EH (cell line): ENCODE data around the gene JAZF1.

Experiments
- DNase-seq: peaks from one replicate; pipeline ENCODE4 v3.0.0-alpha.2; 2015; ENCODE audit warnings: low read depth

JAZF1 gene

DNA sequence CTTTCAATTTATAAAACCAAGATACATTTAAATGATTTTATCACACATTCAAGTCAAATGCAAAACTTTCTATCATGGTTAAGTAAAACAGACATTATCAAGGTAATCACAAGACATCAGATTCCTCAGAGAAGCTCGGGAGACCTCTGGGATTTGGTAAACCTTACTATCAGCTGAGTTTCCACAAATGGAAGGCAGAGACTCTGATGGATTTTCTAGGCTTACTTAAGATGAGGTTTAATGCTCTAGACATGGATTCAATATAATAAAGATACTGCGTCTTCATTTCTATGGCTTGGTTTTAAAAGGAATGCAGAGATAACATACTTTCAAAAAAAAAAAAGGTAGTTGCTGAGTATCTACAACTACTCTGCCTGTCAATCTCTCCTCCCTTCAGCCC lies 171.7 kb downstream of the JAZF1 start:
- no peak for DNase-seq

DNA sequence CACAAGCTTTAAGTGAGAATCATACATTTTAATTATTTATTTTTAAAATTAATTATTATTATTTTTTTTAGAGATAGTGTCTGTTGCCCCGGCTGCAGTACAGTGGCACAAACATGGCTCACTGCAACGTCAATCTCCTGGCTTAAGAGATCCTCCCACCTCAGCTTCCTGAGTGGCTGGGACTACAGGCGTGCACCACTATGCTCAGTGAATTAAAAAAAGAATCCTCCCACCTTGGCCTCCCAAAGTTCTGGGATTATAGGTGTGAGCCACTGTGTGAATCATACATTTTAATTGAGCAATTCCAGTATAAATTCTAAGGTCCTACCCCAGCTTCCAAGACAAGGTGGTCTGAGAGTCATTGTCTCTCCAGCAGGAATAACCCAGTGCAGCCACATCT lies 172.4 kb downstream of the JAZF1 start:
- DNase-seq = no peak

DNA sequence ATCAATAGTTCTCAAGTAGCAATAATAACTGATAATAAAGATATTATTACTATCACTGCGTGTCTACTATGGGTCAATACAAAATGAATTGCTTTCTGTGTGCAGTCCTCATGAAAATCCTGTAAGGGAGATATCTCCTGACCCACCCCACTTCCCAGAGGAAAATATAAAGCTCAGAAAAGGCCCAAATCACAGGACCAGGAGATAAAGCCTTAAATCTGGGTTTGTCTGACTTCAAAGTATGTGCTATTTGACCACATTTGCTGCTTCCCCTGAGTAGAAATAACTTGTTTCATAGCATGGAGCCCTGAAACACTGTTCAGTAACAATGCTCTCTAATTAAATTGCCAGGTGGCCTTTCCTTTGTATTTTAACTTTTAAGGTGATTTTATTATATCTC lies 174.1 kb downstream of the JAZF1 start:
- DNase-seq = no peak

DNA sequence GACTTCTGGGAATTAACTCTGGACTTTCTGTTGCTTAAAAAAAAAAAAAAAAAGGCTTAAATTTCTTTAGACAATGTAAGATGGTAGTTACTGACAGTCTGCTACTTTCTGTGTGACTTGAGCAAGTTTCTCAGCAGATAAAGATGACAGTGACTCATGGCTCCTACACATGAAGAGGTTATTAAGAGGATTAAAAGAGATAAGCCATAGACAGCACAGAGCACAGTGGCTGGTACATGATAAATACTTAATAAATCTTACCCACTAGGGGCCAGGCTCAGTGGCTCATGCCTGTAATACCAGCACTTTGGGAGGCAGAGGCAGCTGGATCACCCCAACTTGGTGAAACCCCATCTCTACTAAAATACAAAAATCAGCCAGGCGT lies 174.8 kb downstream of the JAZF1 start:
- DNase-seq = peak; percentile 56

DNA sequence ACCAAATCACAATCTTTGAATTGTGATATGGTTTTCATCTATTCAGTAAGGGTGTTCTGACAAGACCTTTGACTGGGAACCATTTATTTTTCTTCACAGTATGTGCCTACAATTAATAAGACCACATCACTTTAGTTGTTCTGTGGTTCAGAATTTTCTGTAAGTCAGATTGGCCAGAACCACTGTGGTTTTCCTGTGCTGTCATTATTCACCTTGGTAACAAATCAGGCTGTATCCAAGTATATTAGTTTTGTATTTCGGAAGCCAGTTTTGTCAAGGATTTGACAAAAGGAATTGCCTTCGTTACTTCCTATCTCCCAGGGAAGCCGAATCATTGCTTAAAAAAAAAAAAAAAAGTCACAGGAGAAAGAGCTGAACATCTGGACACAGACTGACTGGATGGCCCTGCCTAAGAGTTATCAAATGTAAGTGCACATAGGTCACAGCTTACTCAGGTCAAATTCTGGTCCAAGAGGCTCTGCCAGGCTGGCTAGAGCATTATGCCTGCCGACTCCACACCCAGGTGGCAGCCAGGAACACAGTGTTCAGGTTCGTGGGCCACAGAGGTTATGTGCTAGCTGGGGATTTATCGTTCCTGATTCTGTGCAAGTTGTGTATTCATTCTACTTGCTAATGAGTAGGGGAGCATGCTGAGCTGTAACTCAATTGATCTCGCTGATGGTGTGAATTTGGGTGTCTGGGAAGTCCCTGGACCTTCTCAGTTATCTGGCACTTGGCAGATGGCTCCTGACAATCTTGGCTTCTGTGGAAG lies 175.3 kb downstream of the JAZF1 start:
- no peak for DNase-seq

DNA sequence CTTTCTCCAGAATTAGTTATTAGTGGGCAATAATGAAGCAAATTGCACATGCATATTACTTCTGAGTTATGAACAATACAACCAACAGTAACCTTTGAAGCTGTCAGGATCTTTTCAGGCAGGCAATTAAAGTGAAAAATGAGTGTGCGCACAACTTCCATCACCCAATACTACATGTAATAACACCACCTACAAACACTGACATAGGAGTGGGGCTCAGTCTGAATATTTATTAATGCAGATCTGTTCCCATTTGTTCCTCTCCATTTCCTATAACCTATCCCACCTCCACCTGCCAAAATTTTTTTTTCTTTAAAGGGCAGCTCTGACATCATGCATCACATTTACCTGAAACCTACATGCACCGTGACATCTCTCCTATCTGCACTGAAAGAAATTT lies 177.2 kb downstream of the JAZF1 start:
- no peak for DNase-seq

DNA sequence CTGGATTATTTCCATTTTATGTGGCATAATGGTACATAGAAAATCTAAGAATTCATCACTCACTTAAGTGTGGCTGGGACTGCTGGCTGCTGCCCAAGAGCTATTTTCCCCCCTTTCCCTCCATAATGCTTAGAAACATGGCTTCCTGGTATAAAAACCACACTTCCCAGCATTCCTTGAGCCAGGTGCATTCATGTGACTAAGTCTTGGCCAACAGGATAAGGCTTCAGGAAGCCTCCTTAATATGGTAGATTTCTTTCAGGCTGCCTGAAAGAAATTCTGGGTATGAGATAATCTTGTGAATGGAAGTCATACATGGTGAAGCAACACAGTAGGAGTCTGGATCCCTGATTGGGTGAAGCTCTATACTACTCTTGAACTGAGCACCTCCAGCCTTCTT lies 178.0 kb downstream of the JAZF1 start:
- DNase-seq = peak; percentile 29

DNA sequence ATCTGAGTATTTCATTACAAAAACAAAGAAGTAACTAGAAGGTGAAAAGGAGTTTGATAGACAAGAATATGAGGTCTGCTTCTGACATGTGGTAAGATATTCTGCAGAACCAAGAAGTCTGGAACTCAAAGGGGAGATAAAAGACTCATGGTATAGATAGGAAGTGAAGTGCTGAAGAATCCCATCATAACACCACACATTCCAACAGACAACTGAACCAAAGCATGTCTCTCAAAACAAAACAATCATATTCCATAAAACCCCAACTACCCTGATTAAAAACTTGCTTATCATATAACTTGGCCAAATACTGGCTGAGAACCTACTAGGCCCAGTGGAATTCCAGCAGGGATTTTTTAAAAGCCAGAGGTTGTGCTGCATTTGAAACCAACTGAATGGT lies 178.7 kb downstream of the JAZF1 start:
- no peak for DNase-seq

DNA sequence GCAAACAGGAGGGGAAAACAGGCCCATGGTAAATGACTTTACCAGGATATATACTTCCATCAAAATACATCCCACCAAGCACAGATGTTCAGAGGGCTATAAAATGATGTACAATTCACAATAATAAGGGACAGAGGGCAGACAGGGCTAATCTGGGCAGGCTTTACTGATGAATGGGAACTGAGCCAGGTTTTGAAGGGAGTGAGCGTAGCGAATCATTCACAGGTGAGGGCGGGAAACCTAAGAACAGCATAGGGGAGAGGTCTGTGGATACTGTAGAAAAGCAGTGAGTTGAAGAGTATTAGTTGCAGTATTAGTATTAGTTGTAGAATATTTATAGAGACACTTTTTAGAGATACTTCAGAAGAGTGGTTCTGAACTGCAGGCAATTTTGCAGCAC lies 180.8 kb downstream of the JAZF1 start:
- DNase-seq = no peak

DNA sequence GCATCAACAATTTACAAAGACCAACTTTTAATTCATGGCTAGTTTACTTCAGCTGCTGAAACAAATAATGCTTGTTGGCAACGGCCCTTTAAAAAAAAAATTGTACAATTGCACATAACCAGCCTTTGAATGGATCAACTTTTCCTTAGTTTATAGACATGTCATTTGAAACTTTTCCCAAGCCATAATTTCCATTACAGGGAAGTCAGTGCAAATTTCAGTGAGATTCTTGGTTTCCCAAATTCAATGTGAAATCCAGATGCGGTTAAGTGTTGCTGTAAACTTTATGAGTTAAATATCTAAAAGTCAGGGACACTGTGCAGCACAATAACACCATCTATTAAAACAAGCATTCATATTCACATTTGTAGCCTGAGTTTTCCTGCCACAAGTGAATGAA lies 182.2 kb downstream of the JAZF1 start:
- DNase-seq = no peak

DNA sequence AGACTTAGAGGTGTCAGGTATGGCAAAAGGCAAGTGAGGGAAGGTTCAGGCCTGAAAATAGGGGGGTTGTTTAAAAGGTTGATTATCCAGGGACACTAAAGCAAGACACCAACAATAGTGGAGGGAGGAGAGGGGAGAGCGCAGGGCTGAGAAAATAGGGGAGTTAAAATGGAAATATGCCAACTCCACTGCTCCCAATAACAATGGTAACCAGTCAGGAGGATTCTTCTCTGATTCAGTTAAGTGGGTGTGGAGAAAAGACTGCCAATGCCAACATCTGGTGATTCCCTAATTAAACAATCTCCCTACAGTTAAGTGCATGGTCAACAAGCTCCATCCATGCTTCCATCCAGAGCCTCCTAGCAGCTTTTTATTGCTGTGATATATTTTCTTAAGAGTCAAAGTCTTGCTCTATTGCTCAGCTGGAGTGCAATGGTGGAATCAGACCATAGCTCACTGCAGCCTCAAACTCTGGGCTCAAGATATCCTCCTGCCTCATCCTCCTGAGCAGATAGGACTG lies 183.3 kb downstream of the JAZF1 start:
- no peak for DNase-seq

DNA sequence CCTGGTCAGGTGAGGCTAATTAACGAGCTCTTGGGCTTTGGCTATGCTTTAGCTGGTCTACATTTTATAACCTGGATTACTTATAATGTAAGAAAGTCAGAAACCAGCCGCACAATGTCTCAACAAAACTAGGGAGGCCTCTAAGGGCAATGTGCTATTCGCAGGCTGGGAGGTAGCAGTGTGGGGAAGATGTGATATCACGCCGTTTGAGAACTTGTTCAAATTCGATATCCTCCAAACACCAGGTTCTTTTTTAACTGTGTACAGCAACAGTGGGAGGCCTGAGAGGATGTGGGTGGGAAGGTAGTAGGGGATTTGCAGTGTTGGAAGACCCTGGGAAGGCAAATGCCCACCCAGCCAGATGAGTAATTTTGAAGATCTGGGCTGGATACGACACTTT lies 184.5 kb downstream of the JAZF1 start:
- no peak for DNase-seq

DNA sequence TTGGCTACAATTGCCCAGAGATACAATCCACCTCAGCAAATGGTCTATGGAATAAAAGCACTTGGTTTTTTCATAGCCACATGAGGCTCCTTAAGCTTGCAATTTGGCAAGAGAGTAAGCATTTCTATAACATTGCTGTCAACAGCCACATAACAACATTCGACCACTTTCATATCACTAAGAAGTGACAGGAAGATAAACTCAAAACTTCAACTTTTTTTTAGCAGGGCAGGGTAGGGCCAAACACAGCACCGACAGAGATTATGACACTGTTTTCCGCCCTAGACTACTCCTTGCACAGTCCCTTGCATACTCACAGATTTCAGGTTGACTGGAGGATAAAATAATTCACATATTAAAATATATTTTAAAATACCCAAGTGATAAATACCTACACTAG lies 185.4 kb downstream of the JAZF1 start:
- no peak for DNase-seq

DNA sequence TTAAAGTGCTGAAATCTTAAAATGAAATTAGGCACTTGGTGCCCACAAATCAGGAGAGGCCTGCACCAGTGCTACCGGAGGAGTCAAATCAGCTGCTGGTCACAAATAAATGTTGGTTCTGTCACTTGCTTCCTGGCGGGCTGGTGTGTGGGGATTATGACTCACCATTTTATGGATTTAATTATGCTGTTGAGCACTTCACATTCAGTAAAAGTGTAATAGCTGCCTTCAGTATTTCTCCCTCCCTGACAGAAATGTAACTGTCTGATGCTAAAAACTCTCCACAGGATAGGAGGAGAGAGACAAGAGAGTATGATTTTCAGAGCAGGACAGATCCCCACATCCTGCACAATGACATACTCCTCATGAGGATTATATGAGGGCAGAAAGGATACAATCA lies 186.0 kb downstream of the JAZF1 start:
- peak; percentile 78 for DNase-seq

DNA sequence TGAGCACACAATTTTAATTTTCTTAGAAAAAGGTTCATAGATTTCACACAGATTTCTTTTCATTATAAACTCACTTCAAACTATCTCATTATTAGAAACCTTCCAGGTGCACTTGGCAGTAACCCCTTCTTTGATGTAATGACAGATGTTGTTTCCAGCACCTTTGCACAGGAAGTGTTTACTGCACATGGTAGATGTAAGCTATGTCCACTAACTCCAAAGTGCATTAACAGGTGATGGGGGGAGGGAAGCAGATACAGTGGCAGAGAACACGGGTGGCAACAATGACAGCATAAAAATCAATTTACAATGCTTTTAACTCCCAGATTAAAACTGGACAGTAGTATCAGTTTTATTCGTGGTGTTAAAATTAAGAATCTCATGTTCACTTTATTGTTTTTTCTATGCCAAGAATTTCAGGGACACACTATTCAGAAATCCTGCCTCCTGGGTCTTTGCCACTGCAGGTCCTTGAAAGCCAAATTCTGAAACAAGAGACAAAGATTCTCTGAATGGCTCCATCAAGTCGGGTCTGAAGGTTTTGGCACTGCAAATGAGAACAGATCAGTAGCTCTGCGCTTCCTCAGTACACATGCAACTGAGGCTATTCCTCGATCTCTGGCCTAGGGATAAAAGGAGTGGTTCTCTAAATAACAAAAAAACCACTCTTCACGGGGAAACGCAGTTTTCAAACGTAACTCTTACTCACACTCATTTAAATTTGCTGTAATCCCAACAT lies 187.7 kb downstream of the JAZF1 start:
- no peak for DNase-seq

DNA sequence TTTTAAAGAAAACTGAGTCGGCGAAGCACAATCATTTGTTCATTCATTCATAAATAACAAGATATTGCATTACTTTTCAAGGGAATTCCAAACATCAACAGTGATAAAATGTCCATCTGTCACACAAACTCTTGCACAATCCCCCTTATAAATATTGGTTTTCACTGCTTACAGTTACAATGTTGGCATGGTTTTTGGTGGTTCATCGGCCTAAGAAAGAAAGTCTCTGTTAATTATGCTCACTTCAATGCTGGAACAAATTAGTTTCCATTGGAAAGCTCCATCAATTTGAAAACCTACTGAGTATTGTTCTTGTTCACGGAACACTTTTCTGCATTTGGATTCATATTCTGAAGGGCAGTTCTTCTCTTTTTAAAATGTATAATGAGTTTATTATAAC lies 188.5 kb downstream of the JAZF1 start:
- DNase-seq = no peak

DNA sequence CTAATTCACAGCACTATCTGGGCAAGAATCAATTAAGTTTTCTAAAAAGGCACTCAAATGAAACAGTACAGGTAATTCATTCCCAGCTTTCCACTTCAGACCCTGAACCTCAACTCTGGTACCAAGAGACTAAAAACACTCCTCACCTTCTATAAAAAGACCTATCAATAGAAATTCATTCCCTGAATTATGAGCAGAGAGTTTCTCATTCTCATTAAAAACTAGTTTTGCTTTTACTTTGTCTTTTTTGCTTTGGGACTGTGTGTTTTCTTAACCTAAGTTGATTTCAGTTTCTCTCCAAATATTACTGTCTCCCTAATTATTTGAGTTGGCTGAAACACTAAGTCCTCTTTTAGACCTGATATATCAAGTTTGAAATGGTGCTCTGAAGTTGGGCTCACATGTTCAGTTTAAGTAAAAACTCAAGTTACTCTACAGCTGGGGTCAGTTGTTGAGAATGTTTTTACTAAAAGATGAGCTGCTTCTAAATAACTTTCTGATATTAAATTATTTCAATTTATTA lies 189.5 kb downstream of the JAZF1 start:
- no peak for DNase-seq

DNA sequence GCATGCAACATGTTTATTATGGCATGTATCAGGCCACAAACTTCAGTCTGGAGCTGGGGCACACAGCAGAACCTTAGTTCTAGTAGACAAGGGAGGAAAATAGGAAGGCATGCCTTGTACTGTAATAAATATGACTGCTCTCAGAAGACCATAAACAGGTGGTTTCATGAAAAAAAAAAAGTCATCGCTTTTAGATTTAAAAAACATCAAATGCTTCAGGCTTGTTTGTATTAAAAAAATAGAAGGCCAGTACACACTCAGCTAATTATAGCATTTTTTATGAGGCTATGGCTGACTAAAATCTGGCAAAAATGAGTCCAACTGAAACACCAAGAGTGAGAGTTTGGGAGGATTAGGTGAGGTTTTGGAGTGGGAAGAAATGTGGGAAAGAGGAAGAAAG lies 204.1 kb downstream of the JAZF1 start:
- DNase-seq = no peak

DNA sequence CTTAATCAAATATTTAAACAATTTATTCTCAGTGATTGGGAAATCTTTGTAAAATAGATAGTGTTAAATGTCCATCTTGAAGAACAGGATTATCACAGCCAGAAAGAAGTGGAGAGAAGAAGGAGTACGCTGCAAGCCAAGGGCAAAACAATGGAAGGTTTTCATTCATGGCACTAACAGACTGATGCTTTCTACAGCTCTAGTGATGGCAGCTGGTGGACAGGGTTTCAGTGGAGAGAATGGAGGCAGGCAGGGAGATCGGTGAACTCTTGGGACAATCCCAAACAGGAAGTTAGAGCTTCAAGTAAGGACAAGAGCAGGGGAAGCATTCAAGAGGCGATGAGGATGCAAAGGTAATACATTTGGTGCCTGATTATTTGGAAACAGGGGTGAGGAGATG lies 207.0 kb downstream of the JAZF1 start:
- DNase-seq = no peak

DNA sequence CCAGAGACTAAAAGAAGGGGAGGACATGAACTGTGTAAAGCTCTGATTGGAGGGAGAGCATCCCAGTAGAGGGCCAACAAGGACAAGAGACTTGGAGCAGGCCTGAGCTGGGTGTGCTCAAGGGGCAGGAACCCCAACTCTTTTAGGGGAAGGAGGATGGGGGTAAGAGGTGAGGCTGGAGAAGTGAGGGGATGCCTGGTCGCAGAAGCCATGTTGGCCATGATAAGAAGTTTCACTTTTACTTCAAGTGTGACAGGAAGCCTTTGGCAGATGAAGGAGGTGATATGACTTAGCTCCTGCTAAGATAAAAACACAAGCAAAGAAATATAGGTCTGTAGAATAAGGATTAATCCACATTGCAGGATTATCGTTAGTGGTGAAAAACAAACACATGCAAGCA lies 208.3 kb downstream of the JAZF1 start:
- no peak for DNase-seq

DNA sequence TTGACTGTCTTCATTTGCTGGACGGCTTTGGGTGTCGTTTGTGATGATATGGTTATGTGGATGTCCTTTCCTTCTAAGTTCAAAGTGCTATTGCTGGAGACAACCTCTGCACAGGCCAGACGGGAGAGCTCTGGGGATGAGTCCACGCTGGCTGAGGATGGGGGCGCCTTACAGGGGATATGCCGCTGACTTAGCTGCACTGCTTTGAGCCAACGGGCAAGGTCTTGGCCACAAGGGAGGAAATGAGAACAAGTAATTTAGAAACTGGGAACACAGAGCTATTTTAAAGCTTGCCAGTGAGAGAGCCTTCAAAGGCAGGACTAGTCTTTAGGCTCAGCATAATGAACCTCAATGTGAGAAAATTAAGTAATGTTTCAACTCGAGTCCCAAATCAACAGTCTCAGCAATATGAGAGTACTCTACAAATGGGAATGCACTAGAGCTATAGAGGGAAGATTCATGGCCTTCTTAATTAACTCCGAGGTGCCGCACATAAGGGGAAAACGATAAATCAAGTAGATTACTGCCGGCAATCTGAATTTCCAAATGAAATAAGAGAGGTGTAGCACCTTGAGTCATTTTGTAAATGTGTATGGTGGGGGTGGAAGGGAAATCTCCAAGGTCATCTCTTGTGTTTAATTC lies 209.3 kb downstream of the JAZF1 start:
- DNase-seq = no peak

DNA sequence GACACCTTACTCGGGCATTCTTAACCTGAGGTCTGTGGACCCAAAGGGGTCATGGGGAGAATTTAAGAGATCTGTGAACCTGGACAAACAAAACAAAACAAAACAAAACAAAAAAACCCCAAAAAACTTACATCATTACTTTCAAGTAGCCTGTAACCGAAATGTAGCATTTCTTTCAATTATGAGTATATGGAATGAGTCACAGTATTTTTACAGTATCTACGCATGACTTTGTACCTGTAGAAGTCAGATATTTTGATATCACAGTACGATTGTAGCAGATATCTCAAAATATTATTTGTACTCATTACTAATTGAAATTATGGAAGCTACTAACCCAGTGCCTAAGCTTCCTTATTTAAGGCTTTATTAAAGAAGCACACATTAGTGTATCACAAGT lies 210.2 kb downstream of the JAZF1 start:
- no peak for DNase-seq

DNA sequence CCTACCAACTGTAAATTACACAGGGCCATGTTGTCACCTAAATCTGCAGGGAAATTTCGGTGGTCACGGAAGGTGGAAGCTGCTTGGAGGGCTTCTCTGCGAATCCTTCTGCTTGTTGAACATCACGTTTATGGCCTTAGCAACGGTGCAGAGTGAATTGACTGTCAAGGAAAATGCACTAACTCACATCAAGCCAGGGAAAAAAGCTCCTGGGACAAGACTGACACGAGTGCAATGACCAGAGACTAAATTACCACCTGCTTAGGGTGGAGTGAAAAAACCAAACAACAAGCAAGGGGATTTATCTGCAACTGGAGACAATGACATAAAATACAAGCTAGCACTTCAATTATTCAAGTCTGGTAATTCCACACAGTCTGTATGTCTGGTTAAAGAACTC lies 211.2 kb downstream of the JAZF1 start:
- DNase-seq = no peak
